ENCODE measurements around the gene CD46.

DNA sequence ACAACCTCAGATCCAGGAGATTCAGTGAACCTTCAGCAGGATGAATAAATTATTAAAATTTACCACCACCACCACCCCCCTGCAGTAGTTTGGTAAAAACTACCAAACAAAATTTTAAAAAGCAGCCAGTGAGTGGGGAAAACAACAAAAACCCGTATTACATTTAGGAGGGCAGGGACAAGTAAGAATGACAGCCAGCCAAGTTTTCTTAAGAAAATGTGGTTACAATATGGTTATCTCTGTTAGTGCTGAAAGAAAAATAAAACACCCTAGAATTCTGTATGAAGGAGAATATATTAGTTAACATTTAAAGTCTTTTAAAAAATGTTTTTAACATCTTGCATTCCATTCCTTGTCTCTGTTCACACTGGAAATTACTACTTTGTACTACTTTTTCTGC is 14.7 kb downstream of the CD46 start:
- TF ChIP-seq, protein P1, sequence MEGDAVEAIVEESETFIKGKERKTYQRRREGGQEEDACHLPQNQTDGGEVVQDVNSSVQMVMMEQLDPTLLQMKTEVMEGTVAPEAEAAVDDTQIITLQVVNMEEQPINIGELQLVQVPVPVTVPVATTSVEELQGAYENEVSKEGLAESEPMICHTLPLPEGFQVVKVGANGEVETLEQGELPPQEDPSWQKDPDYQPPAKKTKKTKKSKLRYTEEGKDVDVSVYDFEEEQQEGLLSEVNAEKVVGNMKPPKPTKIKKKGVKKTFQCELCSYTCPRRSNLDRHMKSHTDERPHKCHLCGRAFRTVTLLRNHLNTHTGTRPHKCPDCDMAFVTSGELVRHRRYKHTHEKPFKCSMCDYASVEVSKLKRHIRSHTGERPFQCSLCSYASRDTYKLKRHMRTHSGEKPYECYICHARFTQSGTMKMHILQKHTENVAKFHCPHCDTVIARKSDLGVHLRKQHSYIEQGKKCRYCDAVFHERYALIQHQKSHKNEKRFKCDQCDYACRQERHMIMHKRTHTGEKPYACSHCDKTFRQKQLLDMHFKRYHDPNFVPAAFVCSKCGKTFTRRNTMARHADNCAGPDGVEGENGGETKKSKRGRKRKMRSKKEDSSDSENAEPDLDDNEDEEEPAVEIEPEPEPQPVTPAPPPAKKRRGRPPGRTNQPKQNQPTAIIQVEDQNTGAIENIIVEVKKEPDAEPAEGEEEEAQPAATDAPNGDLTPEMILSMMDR (IDR thresholded peaks at IDR 0.05) = no peak
- no peak for TF ChIP-seq POLR2A (IDR thresholded peaks at IDR 0.05)

All from testis (tissue), 2 donors.